NK-92 (cell line): ENCODE measurements around the gene MAFB.

Source experiments
- DNase-seq: peaks from one replicate; lab custom pipeline; 2025; ENCODE audit not compliant: unreplicated experiment; lab: John Stamatoyannopoulos, UW

Gene MAFB

DNA sequence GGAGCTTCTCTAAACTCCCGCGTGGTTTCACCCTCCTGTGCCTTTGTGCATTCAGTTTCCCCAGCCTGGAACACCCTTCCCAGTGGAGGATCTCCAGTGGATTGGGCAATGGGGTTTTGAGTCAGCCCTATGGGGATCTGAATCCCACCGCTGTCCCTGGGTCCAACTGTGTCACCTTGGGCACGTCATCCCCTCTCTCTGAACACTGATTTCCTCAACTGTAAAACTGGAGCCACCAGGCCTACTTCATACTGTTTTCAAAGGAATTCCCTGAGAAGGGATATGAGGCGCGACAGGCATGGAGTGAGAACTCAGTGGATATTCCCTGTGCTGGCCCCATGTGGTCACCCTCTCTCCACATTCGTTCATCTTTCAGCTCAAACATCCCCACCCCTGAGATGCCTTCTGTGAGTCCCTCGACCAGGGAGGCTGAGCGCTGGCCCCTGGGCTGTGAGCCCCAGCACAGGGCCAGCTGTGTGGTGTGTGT, 25.7 kb downstream of the MAFB start:
- DNase-seq, result no peak

DNA sequence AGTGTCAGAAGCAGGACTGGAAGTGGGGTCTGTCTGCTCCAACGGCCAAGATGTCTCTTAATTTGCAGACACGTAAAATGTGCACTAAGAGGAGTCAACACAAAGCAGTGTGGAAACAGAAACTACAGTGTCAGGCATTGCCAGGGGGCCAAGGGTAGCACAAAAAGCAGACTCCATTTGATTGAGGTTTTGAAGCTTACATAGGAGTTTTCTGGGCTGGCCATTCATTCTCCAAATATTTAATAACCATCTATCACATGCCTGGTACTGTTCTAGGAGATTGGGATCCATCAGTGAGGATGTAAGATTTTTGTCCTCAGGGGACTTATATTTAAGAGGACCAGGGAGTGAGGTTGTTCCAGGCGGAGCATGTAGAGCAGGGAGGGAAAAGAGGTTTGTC, 29.5 kb downstream of the MAFB start:
- no peak for DNase-seq

DNA sequence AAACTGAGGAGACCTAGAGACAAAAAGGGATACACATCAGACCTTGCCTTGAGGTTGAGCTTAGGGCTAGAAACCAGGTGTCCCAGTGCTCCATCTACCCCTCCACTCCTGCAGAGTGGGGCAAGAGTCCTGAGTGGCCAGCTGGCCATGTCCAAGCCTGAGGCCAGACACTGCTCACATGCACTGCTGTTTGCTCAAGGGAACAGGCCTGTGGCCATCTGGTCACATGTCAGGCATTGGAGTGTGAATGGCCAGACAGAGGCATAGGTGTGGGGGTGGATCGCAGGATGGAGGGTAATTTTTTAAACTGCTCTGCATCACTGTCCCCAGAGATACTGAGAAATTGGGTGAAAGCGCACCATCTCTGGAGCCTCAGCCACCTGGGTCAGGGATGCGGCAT, 30.5 kb downstream of the MAFB start:
- no peak for DNase-seq

DNA sequence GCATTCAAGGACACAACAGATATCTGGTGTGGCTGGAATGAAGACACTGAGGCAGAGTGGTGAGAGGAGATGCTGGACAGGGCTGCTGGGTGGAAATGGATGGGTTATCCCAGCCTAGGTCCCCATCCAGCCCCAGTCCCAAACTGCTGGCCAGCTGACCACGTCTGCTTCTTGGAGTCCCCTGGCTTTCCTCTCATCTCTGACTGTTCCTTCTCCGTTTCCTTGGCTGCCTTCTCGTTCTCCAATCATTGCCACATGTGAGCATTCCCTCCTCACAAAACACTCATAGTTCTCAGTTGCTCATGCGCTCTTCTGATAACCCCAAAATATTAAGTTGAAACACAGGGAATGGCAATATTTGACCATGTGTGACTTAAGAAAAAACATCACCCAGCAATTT, 31.5 kb downstream of the MAFB start:
- DNase-seq, result no peak

DNA sequence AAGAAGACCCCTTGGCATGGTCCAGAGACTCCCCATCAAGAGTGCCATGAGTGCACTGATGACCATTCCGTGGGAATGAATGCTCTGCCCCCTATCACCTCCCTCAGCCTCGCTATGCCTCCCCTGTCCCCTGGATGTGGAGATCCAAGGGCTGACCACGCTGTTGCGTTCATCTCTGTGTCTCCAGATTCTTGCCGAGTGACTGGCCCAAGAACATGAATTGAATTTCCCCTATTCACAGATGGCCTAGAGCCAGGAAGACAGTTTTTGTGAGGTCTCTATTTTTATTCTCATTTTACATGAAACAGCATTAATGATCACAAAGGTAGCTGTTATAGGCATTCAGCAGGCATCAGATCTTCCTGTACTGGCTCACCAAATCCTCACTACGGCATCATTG, 33.6 kb downstream of the MAFB start:
- no peak for DNase-seq

DNA sequence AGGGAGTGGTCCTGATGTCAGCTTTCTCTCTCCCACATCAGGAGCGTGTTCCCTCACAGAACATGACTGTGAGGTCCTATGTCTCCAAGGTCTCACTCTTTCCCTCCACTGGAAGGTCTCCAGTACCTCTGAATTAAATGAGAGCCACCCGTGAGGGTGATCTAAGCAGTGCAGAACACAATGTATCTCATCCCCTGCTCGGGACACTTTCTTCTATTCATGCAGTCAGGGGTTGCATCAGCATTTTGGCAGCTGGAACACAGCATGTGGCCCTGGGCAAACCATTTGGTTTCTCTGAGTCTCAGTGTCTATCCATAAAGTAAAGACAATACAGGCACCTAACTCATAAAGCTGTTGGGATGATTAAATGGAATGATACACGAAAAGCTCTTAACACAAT, 34.2 kb downstream of the MAFB start:
- no peak for DNase-seq

GRCh38 chr20:40652441-40652987, 36.5 kb downstream of the MAFB start:
- DNase-seq, result no peak

DNA sequence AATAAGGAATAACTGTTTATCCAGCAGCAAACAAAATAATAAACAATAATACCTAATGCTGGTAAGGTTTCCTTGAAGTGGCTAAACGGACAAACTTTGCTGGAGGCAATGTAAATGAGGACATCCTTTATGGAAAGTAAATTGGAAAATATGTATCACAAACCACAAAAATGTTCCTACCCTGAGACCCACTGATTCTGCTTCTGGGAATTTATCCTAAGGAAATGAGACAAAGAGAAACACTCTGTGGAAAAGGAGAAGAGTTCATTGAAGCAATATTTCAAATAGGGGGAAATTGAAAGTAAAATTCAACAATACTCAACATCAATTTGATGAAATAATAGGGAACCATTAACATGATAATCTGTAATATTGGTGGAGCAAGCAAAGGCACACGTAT, 37.9 kb downstream of the MAFB start:
- DNase-seq, result no peak

DNA sequence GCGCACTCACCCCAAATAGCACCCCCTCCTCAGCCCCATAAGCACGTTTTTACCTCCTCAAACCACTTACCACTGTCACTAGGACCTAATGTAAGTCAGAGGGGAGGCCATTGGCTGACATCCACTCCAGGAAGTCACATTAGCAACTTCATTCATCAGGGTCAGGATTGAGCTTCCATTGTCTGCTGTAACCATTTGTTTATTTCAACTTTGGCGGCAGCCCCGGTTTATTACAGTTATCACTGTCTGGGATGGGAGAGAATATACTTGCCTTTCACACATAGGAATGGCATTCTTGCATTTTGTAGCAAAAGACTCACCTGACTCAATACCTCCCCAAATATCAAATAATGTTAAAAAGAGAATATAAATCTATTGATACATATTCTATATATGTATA, 38.3 kb downstream of the MAFB start:
- no peak for DNase-seq

DNA sequence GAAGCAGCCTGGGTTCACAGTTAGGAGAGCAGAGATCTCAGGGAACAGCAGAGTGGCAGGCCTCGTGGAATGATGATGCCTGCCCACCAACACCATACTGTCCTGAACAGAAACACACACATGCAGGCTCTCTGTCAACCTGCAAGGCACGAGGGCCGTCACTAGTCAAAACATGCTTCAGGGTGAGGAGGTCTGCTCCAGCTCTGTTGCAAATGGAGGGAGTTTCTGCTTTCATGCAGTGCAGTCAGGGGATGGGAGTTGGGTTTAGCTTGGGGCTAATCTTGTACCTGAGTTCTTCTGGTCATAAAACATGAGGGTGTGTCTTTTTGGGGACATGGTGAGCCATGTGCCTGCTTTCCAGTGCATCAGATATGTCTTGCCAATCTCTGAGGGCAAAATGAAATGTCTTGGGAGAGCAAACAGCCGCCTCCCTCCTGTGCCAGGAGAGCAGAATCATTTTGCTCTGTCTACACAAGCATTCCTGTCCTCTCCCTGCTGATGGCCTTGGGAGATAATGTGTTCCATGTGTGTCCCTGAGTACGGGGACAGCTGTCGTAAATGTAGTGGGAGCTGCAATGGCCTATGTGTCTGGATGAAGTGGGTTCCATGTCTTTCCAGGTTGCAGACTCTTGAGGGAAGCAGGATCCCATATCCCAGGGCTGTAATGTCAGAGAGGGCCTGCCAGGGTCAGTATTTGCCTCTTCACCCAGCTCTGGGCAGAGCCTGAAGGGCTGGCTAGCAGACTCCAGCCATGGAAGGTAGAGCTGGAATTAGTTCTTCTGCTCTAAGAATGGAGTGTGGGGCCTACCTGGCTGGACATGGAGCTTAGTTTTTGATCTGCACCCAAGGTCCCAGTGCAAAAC, 40.6 kb downstream of the MAFB start:
- DNase-seq, result no peak

DNA sequence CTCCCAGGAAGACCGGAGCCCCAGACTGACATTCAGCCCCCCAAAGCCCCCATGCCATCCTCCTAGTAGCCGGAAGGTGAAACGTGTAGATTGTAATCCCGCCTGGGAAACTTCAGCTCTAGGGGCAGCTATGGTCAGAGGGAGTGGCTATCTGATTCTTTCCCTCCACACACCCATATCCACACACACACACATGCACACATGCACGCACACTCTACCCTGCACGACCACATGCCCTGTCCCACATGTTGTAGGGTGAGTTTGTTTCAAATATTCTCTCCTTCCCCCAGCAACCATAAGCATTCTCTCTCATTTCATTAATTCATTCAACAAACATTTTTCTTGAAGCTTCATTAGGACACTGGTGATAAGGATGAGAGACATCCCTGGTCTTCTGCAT, 42.2 kb downstream of the MAFB start:
- DNase-seq, result no peak

GRCh38 chr20:40646361-40646760, 42.7 kb downstream of the MAFB start:
- no peak for DNase-seq

DNA sequence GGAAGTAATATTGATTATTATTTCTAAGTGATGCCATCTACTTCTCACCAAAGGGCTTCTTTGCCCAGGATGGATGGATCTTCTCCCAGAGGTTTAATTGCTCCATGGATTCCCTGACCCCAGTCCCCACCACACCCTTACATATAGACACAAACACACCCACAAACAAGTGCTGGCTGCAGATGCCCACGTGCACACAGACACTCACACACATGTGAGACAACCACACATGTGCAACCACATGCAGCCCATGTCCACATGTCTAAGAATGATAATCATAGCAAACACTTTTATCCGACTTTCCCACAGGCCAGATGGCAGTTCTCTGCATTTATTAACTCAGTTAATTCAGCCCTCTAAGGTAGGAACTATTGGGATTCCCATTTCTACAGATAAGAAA, 44.2 kb downstream of the MAFB start:
- DNase-seq, result no peak

- no peak for DNase-seq
Observed at GRCh38 chr20:40643891-40644290, 45.1 kb downstream of the MAFB start.

DNA sequence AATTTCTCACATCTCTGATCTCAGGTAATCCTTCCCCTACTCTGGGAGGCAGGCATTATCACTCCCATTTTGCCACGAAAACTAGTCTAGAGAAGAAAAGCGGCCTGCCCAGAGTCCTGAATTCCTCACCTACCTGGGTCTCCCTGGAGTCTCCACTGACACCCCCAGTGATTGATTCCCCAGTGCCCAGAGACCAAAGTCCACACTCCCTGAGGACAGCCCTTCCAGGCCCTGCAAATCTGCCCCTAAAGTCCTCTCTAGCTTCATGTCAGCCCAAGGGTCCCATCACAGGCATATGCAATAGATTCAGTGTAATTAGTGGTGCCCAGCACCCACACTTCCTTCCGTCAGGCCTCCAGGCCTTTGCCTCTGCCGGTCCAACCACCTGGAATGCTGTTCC, 47.2 kb downstream of the MAFB start:
- DNase-seq, result no peak

- no peak for DNase-seq
Observed at GRCh38 chr20:40641202-40641601, 47.8 kb downstream of the MAFB start.

- no peak for DNase-seq
Observed at GRCh38 chr20:40640667-40641066, 48.4 kb downstream of the MAFB start.

DNA sequence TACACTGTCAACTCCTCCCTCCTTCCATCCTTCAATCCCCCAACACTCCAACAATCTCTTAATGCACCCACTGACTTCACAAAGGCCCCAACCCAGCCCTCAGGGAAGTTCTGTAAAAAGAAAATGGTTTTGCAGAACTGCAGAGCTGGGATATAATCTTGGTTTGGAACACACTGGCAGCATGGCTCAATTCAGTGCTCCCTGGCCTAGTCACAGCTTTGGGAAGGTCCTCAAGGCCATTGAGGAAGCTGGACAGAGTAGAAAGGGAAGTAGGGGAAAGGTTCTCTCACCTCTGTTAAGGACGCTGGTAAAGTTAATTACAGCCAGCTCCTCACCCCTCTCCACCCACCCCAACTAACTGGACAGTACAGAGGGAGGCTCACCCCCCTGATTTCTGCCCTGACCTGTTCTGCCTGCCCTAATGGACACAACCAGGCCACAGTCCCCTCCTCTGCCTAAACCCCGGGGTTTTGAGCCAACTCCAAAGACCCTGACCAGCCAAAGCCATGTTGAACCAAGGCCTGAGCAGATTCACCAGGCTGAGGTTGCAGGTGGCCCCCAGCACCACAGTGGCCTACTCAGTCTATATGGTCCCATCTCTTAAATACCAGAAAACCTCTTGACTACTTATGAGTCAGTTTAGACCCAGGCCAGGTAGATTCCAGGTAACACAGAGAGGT, 49.2 kb downstream of the MAFB start:
- no peak for DNase-seq

DNA sequence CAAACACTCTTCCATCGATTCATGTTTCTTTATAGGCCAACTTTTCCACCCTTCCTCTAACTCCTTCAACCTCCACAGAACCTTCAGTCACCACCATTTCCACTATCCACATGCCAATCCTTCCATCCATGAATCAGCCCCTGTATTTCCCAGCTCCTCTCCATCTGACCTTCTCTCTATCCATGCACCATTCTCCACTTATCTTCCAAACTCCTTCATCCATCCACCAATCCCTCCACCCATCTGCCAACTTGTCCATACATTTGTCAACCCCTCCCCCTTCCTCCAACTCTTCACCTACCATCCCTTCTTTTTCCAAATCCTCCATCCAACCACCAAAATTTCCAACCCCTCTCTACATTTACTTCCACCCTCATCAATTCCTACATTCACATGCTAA, 49.9 kb downstream of the MAFB start:
- DNase-seq, result no peak

DNA sequence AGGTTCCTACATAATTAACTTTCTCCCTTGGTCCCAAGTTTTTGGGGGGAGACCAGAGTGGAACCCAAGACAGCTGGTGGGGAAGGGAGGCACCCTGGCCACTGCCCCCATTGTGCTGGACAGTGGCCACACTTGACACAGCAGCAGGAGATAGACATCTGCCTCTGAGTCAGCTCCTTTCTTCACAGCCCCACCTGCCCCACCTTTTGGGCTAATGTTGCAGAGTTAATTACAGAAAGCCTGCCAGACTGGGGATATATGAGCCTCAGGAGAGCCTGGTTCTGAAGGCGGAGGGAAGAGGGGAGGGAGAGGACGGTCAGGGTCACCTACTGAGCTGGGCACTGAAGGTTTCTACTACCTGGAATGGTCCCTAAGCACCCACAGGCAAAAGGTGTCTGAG, 50.6 kb downstream of the MAFB start:
- DNase-seq, result no peak

GRCh38 chr20:40637176-40637575, 51.9 kb downstream of the MAFB start:
- no peak for DNase-seq

GRCh38 chr20:40636486-40636885, 52.5 kb downstream of the MAFB start:
- no peak for DNase-seq
